ENCODE results near the gene TMEM88.
"Not testable (repeated sequence)": the region's sequence is repeated elsewhere in the genome, so short reads cannot be mapped to it uniquely, and the experiment has no call there.

The TMEM88 gene, protein sequence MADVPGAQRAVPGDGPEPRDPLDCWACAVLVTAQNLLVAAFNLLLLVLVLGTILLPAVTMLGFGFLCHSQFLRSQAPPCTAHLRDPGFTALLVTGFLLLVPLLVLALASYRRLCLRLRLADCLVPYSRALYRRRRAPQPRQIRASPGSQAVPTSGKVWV

DNA sequence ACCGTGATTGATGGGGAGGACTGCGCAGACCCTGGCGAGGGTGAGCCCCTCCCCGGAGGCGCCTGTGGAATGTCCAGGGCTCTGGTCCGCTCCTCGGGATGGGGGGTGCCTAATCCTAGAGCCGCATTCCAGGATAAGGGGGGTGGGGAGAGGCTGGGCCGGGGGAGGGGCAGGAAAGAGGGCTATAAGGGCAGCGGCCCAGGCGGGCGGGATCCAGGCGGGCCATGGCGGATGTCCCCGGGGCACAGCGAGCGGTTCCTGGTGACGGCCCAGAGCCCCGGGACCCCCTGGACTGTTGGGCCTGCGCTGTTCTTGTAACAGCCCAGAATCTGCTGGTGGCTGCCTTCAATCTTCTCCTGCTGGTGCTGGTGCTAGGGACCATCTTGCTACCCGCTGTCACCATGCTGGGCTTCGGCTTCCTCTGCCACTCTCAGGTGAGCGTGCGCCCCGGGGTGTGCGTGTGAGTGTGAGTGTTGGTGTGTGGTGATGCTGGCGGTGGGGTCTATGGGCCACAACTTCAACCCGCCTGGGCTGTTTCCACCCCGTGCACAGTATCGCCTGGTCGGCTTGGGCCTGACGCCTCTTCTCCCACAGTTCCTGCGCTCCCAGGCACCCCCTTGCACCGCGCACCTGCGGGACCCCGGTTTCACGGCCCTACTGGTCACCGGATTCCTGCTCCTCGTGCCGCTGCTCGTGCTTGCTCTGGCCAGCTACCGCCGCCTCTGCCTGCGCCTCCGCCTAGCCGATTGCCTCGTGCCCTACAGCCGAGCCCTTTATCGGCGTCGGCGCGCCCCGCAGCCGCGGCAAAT is at the start of gene TMEM88:
TSS of gene TMEM88 (plus strand) at position 216 of the 809 bp plus-strand sequence. CDS start at position 225, 9 bp downstream.
- DNase-seq: no peak

DNA sequence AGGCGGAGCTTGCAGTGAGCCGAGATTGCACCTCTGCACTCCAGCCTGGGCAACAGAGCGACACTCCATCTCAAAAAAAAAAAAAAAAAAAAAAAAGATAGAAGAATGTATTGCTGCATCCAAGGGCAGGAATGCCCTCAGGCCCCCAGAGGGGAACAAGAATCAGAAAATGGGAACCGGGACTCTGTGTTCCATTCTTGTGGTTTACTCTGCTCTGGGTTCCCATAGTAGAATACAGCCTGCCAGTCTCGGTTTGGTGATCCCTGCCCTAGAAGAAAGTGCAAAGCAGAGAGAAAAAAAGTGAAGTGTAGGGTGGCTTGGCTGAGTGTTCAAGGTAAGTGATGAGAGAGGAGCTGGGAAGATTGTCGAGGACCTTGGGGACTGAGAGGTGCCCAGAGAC is 48.3 kb upstream of the TMEM88 start:
- no peak for DNase-seq

GRCh38 chr17:7807206-7807605 is 47.7 kb upstream of the TMEM88 start:
- DNase-seq: no peak

DNA sequence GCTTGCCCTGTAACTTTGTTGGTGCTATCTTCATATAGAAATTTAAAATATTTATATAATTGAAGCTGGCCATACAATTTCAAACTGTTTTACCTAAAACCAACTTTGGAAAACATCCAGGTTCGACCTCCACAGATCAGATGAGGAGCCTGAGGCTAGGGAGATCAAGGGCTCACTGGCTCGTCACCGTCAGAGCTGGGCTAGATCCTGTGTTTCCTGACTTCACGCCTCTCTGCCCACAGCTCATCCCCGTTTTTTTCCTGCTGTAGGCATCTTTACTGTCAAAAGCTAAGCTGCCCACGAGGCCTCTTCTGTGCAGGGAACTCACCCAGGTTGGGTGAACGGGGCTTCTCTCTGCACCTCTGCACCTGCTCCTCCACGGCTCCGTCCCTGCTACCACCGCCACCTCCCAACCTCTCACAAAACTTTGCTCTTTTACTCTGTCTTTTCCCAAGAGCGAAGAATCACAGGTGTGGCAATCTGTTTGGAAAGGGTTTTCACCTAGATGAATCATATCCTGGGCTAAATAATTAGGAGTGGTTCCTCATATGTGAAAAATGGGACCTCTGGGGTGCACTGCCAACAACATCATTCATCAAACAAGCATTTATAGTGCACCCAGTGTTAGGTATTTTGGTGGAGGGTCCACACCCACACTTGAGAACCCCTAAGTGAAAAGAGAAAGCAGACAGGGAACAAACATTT is 45.6 kb upstream of the TMEM88 start:
- no peak for DNase-seq

- DNase-seq: not testable (repeated sequence)
Measured at GRCh38 chr17:7809791-7810343, 45.0 kb upstream of the TMEM88 start.

DNA sequence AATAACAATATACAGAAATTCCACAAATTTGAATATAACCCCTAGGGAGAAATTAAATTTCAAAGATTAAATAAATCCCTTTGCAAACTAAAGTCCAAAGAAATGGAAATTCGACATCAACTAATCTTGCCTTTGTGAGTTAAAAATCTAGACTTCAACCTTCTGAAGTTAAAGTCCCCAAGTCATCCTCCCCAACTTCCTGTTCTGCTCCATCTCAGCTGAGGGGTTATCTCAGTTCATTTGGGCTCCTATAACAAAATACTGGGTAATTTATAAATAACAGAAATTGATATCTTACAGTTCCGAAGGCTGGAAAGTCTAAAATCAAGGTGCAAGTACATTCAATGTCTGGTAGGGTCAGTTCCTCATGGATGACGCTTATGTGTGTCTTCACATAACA is 43.6 kb upstream of the TMEM88 start:
- no peak for DNase-seq

- DNase-seq: no peak
Measured at GRCh38 chr17:7814969-7815368, 39.9 kb upstream of the TMEM88 start.

GRCh38 chr17:7816926-7817642 is 37.8 kb upstream of the TMEM88 start:
- no peak for DNase-seq

DNA sequence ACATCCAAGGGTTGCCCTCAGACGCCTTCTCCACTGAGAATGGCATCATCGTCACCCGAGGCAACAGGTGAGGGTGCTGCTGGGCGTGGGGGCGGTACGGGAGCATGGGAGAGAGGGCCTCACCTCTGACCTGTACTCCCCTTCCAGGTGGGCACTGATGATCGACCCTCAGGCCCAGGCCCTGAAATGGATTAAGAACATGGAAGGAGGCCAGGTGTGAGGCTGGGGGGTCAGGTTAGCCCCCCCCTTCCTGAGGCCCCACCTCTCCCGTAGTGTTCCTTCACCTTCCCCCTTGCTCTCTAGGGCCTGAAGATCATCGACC is 37.3 kb upstream of the TMEM88 start:
- no peak for DNase-seq

DNA sequence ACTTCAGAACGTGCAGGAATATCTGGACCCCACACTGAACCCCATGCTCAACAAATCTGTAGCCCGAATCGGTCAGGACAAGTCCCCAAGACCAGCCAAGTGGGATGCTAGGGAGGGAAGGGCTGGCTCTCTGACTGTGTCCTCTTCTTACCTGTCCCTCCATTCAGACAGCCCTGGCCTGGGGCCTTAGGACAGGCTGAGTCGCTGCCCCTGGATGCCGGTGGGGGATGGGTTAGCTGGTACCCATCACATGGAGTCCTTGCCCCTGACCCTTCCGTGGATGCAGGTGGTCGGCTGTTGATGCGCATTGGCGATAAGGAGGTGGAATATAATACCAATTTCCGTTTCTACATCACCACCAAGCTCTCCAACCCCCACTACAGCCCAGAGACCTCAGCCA is 36.8 kb upstream of the TMEM88 start:
- no peak for DNase-seq

GRCh38 chr17:7818746-7819645 is 35.9 kb upstream of the TMEM88 start:
- no peak for DNase-seq

DNA sequence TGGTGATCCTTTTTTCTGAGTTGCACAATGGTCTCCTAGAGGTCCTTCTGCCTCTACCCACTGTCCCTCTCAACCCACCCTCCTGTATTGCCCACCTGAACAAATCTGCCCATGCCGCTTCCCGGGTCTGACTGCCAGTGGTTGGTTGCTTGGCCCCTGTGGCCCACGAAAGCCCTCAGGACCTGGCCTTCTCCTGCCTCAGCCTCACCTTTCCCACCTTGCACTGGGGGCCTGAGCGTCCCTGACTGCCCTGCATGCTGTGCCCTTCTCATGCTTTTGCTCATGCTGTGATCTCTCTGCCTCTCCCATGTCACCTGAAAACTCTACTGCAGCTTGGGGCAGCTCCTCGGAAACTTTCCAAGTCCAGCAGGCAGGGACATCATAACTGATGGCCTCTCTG is 34.6 kb upstream of the TMEM88 start:
- no peak for DNase-seq

DNA sequence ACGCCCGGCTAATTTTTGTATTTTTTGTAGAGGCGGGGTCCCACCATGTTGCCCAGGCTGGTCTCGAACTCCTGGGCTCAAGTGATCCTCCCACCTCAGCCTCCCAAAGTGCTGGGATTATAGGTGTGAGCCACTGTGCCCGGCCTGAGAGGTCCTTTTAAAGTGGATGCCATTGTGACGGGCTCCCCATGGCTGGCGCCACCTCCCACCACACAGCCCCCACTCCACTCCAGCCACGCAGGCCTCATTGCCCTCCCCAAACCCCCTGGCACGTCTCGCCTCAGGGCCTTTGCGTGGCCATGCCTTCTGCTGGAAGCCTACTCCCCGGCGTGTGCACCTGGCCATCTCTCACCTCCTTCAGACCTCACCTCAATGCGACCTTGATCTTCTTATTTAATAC is 32.7 kb upstream of the TMEM88 start:
- no peak for DNase-seq

DNA sequence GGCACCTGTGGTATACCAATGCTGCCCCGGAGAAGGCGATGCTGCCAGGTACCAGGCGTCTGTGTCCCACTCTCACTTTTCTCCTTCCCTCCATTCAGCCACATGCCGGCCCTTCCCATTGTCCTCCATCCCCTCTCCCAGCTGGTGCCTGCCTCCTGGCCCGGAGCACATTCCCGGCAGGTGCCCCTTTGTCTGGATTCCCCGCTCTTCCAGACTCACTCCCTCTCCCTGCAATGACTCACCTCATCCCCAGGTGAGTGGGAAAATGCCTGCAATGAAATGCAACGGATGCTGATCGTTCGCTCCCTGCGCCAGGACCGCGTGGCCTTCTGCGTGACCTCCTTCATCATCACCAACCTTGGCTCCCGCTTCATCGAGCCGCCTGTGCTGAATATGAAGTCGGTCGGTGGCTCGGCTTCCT is 31.3 kb upstream of the TMEM88 start:
- DNase-seq: no peak

- no peak for DNase-seq
Measured at GRCh38 chr17:7824021-7824924, 30.6 kb upstream of the TMEM88 start.

DNA sequence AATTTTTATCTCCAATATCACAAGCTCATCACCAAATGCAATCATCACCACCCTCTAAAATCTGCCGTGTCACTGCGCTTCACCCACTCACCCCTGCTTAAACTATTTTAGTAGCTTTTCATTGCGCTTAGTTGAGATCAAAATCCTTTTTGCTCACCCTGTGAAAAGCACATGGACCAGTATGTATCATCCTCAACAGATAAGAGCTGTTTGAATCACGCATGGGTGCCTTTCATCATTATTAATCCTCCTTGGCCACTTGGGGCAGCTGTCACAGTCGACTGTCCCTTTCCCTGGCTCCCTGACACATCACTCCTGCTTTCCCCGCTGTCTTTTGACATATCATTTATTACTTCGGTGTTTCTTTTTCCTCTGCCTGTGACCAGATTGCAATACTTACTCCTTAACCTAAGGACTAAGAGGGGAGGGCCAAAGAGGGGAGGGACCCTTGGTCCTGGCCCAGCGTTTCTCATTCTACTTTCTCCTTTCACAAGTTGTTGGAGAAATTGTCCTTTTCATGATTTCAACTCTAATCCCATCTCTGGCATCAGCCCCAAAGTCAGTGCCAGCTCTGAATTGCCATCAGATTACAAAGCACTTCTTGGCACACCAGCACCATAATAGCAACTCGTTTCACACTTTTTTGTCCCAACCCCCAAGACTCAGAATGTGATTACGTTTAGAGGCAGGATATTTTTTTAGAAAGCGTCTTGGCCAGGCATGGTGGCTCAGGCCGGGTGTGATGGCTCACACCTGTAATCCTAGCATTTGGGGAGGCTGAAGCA is 29.5 kb upstream of the TMEM88 start:
- no peak for DNase-seq

- DNase-seq: no peak
Measured at GRCh38 chr17:7830616-7831015, 24.2 kb upstream of the TMEM88 start.

DNA sequence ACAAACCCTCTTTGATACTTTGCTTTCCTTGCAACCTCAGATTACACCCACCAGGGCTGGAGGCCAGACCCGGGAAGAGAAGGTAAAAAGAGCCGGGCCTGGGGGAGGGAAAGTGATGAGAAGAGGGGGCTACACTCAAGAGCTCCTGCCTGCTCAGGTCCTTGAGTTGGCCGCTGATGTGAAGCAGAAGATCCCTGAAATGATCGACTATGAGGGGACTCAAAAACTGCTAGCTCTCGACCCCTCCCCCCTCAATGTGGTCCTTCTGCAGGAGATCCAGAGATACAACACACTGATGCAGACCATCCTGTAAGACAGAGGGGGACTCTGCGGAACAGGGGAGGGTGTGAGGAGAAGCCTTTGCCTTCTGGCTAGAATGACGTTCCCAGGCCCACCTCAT is 23.6 kb upstream of the TMEM88 start:
- no peak for DNase-seq

DNA sequence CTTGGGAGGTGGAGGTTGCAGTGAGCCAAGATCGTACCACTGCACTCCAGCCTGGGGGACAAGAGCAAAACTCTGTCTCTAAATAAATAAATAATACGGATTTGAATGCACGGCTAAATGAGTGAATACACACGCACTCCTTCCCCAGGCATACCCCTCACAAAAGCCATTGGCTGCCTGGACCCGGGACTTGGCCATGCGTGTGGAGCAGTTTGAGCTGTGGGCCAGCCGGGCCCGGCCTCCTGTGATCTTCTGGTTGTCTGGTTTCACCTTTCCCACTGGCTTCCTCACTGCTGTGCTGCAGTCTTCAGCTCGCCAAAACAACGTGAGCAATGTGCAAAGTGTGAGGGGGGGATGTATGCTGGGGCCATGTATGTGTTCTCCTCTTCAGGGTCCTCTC is 22.4 kb upstream of the TMEM88 start:
- DNase-seq: no peak

Measured in midbrain (tissue), 1 donor.